ENCODE results near the gene RBPJ.

Gene RBPJ

DNA sequence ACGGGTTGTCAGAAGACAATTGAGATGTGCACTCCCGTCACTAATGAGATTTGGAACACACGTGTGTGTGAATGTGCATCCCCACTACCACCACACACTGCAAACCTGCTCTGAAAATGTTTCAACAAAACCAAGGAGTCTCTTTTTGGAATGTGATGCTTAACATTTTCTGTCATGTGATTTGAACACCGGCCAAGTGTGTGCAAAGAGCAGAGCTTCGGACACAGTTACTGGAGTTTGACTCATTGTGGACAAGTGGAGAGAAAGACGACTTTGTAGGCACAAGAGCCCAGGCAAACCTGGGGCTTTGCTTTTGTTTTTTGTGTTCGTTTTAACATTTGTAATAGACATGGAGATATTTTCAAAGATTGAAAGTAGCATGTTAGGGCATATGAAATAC is 120.3 kb downstream of the RBPJ start:
- no peak for TF ChIP-seq CTCF (IDR thresholded peaks at IDR 0.05; ENCODE audit: low read length, missing control alignments)
- DNase-seq (ENCODE audit: low read depth) = peak; percentile 47
- H3K4me3 ChIP-seq (replicated peaks; ENCODE audit: low read depth, low read length) = no peak overlapping the region

GRCh38 chr4:26441771-26442170 is 121.0 kb downstream of the RBPJ start:
- no peak overlapping the region for H3K4me3 ChIP-seq (replicated peaks; ENCODE audit: low read depth, low read length)
- TF ChIP-seq CTCF (IDR thresholded peaks at IDR 0.05; ENCODE audit: low read length, missing control alignments) = no peak
- no peak for DNase-seq (ENCODE audit: low read depth)

DNA sequence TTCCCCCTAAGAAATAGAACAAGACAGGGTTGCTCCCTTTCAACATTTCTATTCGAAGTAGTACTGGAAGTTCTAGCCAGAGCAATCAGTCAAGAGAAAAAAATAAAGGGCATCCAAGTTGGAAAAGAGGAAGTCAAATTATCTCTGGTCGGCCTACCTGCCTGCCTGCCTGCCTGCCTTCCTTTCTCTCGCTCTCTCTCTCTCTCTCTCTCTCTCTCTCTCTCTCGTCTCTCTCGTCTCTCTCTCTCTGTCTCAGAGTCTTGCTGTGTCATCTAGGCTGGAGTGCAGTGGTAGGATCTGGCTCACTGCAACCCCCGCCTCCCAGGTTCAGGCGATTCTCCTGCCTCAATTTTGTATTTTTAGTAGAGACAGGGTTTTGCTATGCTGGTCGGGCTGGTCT is 126.6 kb downstream of the RBPJ start:
- no peak for TF ChIP-seq CTCF (IDR thresholded peaks at IDR 0.05; ENCODE audit: low read length, missing control alignments)
- DNase-seq (ENCODE audit: low read depth) = no peak
- no peak overlapping the region for H3K4me3 ChIP-seq (replicated peaks; ENCODE audit: low read depth, low read length)

GRCh38 chr4:26450418-26450817 is 129.6 kb downstream of the RBPJ start:
- TF ChIP-seq CTCF (IDR thresholded peaks at IDR 0.05; ENCODE audit: low read length, missing control alignments) = no peak
- no peak overlapping the region for H3K4me3 ChIP-seq (replicated peaks; ENCODE audit: low read depth, low read length)
- no peak for DNase-seq (ENCODE audit: low read depth)

- no peak for TF ChIP-seq CTCF (IDR thresholded peaks at IDR 0.05; ENCODE audit: low read length, missing control alignments)
- no peak overlapping the region for H3K4me3 ChIP-seq (replicated peaks; ENCODE audit: low read depth, low read length)
- no peak for DNase-seq (ENCODE audit: low read depth)
These were observed 130.8 kb downstream of the RBPJ start for GRCh38 chr4:26451597-26451996.

DNA sequence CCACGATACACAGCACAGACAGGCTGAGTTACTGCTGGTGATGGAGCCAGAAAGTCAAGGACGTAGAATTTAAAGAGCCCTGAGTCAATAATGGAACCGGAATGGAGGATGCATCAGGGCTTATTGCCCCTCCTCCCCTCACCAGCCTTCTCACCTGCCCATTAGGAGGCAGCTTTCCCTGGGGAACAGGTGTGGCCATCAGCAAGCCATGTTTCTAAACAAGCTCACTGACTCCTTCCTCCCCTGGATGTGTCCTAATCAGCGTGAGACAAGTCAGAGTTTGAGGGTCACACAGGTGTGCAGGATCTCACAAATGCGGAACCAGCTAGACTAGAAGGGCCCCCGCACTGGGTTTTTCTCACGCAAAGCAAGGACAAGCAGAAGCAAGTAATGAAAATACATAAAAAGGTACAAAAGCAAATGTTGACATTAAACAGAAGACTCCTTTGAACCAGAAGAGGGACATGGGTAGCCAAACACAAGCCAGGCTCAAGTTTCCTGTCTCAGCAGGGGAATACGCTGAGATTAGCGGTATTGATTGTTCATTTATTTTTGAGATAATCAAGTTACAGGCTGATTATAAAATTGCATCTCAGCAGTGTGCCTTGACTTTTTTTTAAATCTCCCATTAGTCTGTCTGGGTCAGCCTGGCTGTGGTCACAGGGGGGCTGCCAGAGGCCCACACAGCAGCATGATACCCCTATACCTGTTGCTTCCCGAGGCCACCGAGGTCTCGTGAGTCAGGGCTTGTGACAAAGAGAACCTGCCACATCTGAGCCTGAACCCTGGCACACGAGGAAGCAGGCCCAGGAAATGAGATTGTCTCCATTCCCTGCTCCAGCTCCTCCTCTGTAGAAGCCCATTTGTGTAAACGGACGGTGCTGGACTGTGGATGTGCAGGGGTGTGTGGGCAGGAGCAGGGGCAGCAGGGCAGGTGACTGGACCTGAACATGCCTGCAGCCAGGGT is 132.0 kb downstream of the RBPJ start:
- H3K4me3 ChIP-seq (replicated peaks; ENCODE audit: low read depth, low read length) = no peak overlapping the region
- TF ChIP-seq CTCF (IDR thresholded peaks at IDR 0.05; ENCODE audit: low read length, missing control alignments) = no peak
- DNase-seq (ENCODE audit: low read depth) = no peak

- TF ChIP-seq CTCF (IDR thresholded peaks at IDR 0.05; ENCODE audit: low read length, missing control alignments) = no peak
- no peak for DNase-seq (ENCODE audit: low read depth)
- H3K4me3 ChIP-seq (replicated peaks; ENCODE audit: low read depth, low read length) = no peak overlapping the region
These were observed 134.1 kb downstream of the RBPJ start for GRCh38 chr4:26454961-26455360.

Measured in fibroblast of pulmonary artery (primary cell).